Measurements from ENCODE around the gene CDK5. TPM values are rescaled to one million over a fixed set of nuclear protein-coding genes. Genes with fewer than 3 reads are reported as not detected.

The CDK5 gene
- total and polyA plus RNA-seq, 9 of the 15 experiments (the other 6 are each of a cell fraction or from before 2014, with no cell fraction given) = 3.2 to 38.0 (median 27.5) TPM

DNA sequence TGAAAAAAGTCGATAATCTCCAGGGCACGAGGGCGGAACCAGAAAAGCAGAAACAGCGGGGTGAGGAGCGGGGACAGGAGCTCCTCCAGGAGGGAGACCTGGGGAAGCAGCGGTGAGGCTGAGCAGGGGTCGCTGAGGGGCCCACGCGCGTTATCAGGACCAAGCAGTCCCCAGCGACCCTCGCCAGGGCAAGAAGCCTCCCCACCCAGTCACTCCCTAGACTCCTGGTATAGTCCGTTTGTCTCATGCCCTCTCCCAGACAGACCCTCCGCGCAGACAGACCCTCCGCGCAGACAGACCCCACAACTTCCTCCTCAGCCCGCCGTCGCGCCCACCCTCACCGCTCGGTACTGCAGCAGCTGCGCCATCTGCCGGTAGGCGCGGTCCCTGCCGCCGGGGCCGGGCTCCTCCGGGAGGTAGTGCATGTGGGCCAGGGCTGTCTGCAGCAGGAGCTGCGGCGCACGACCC, 39.7 kb downstream of the CDK5 start (continued):
- TF ChIP-seq JUND (IDR thresholded peaks at IDR 0.05; ENCODE audit: borderline replicate concordance, low read depth, low read length) (0 out of 2 replicates have a peak, but pooled peaks have one; percentile 45), JUND (tag; IDR thresholded peaks at IDR 0.05; ENCODE audit: borderline replicate concordance, low read depth, low read length) (peak; percentile 20; the same call in 1 of the 3 replicates), CSDE1 (IDR thresholded peaks at IDR 0.05) (no peak; a peak in 1 of 4 replicates), ZC3H11A (IDR thresholded peaks at IDR 0.05; ENCODE audit: low read depth, low read length) (no peak), MAFK (IDR thresholded peaks at IDR 0.05; ENCODE audit: low read length) (no peak), OTX1 (CRISPR knock-in tag; IDR thresholded peaks at IDR 0.05) (peak; percentile 8; the same call in 1 of the 2 replicates), MTA1 (IDR thresholded peaks at IDR 0.05; ENCODE audit: borderline replicate concordance) (peak; percentile 93), HMGXB4 (CRISPR knock-in tag; IDR thresholded peaks at IDR 0.05) (peak; percentile 83; the same call in 1 of the 2 replicates), POLR3G (IDR thresholded peaks at IDR 0.05; ENCODE audit: extremely low read depth, insufficient read length, insufficient replicate concordance) (no peak), CBX1 (IDR thresholded peaks at IDR 0.05; ENCODE audit: low read depth) (peak; percentile 77), RBM39 (optimal IDR thresholded peaks at IDR 0.05; ENCODE audit: low read depth, low read length) (no peak), FOXK1 (CRISPR knock-in tag; IDR thresholded peaks at IDR 0.05; ENCODE audit: borderline replicate concordance) (peak; percentile 46; the same call in 1 of the 2 replicates), HDAC1 (IDR thresholded peaks at IDR 0.05) (peak in 1 of 2 experiments; percentile 91; a peak in 2 of 4 replicates), CXXC5 (CRISPR knock-in tag; IDR thresholded peaks at IDR 0.05) (peak; percentile 68), CTCF (IDR thresholded peaks at IDR 0.05 in 2 of 3, conservative IDR thresholded peaks at IDR 0.05 in 1 of 3; ENCODE audit: insufficient read depth in 2 of 3, low read depth in 1 of 3, low read length in 3 of 3) (peak; percentile 95 to 100 (median 98)), BCL6 (CRISPR knock-in tag; IDR thresholded peaks at IDR 0.05) (no peak), SIX5 (IDR thresholded peaks at IDR 0.05; ENCODE audit: borderline replicate concordance in 1 of 2, insufficient read depth in 1 of 2, low read depth in 1 of 2, low read length in 2 of 2) (no peak), EZH2 (IDR thresholded peaks at IDR 0.05; ENCODE audit: borderline replicate concordance, low read depth, low read length) (no peak), MCM2 (IDR thresholded peaks at IDR 0.05; ENCODE audit: low read depth) (no peak), CREM (IDR thresholded peaks at IDR 0.05; ENCODE audit: low read depth) (peak; percentile 63), ASH1L (IDR thresholded peaks at IDR 0.05; ENCODE audit: borderline replicate concordance, low read depth, partially characterized antibody) (no peak), CEBPB (tag; IDR thresholded peaks at IDR 0.05) (no peak), ADNP (tag; IDR thresholded peaks at IDR 0.05) (no peak)
- TF ChIP-seq, protein P1, sequence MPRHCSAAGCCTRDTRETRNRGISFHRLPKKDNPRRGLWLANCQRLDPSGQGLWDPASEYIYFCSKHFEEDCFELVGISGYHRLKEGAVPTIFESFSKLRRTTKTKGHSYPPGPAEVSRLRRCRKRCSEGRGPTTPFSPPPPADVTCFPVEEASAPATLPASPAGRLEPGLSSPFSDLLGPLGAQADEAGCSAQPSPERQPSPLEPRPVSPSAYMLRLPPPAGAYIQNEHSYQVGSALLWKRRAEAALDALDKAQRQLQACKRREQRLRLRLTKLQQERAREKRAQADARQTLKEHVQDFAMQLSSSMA (CRISPR knock-in tag; IDR thresholded peaks at IDR 0.05) = no peak
- TF ChIP-seq, protein P2, sequence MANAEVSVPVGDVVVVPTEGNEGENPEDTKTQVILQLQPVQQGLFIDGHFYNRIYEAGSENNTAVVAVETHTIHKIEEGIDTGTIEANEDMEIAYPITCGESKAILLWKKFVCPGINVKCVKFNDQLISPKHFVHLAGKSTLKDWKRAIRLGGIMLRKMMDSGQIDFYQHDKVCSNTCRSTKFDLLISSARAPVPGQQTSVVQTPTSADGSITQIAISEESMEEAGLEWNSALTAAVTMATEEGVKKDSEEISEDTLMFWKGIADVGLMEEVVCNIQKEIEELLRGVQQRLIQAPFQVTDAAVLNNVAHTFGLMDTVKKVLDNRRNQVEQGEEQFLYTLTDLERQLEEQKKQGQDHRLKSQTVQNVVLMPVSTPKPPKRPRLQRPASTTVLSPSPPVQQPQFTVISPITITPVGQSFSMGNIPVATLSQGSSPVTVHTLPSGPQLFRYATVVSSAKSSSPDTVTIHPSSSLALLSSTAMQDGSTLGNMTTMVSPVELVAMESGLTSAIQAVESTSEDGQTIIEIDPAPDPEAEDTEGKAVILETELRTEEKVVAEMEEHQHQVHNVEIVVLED (CRISPR knock-in tag; IDR thresholded peaks at IDR 0.05) = no peak

Data from K562 (cell line).